Thyroid gland (tissue), 4 donors: ENCODE results near the gene TM7SF3. TPM values are rescaled to one million over a fixed set of nuclear protein-coding genes. Genes with fewer than 3 reads are reported as not detected.

ENCODE experiments used
- DNase-seq, 2 donors: peaks; one replicate each; pipeline ENCODE4 v3.0.0-alpha.2; 2019
- H3K27ac ChIP-seq, 3 donors: fragments of 200-600 bp; sonication (generic); 1 replicate in 2 of 3; 2 replicates in 1 of 3; pipeline ENCODE4 v1.5.1; 2016 to 2019; ENCODE audit warnings: mild to moderate bottlenecking in 1 of 3, moderate library complexity in 1 of 3
- H3K27me3 ChIP-seq: fragments of 200-600 bp; sonication (generic); one replicate; pipeline ENCODE4 v1.5.1; 2019
- H3K36me3 ChIP-seq, 2 donors: fragments of 200-600 bp; sonication (generic); one replicate each; pipeline ENCODE4 v1.5.1; 2016 to 2019
- H3K4me1 ChIP-seq, 2 donors: fragments of 200-600 bp; sonication (generic); one replicate each; pipeline ENCODE4 v1.5.1; 2017 to 2019
- H3K4me3 ChIP-seq, 3 donors: fragments of 200-600 bp; sonication (generic); replicated peaks in 1 of 3; 1 replicate in 2 of 3; 2 replicates in 1 of 3; pipeline ENCODE4 v1.5.1; 2016; ENCODE audit warnings: mild to moderate bottlenecking in 1 of 3
- H3K9me3 ChIP-seq: fragments of 200-600 bp; sonication (generic); one replicate; pipeline ENCODE4 v1.5.1; 2017
- POLR2A ChIP-seq, 2 donors: fragments of 450-650 bp; IDR thresholded peaks; one replicate each; pipeline ENCODE4 v1.6.1; 2017; ENCODE audit warnings: antibody characterized with exemption in 2 of 2, mild to moderate bottlenecking in 2 of 2, moderate library complexity in 1 of 2
- WGBS, 2 donors: methylation state at CpG; one replicate each; pipeline ENCODE4 v1.1.5; 2017; 5-methylcytosine and 5-hydroxymethylcytosine counted together
- intact Hi-C: fragments of 100-400 bp; cut with DNase I; formaldehyde crosslinking; loops from one replicate; pipeline ENCODE4 v1.15.1; 2023
- total RNA-seq, 4 donors: library from RNA; depleted of rRNA; stranded (reverse); fragments of >200 nt; gene quantifications; one replicate each; pipeline ENCODE4 v1.2.3, GENCODE V29; 2016
- TF ChIP-seq, protein P1 (sequence below), 6 experiments: fragments of 200-600 bp in 3 of 6; fragments of 450-650 bp in 3 of 6; sonication (generic) in 3 of 6; IDR thresholded peaks; one replicate each; pipeline ENCODE4 v1.5.1; 2016 to 2019; ENCODE audit warnings: antibody characterized with exemption in 6 of 6, mild to moderate bottlenecking in 2 of 6, inconsistent platforms in 1 of 6, moderate library complexity in 1 of 6

TM7SF3 gene
- total RNA-seq, 4 donors from 2014 or later = 69.7 to 213 (median 76.8) TPM

DNA sequence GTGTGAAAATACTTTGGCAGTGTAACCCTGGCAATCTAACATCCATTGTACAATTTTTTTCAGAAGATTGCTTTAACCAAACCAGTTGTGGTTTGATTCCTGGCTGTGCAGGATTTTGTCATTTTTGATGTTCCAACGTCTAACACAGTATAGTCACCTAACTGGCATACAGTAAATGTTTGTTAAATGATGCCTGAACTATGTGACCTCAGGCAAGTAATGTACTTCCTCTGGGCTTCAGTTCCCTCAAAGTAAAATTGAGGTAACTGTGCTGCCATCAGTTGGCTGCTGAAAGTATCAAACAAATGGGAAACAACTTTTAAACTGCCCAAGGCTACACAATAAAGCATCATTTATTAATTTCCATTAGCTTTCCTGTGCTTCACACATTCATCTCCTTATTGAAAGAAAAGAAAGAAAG, 4.3 kb downstream of the TM7SF3 start:
- intact Hi-C loops = loop anchor here (5.0 kb wide), 1 partner anchor 68 kb away; no protein-coding TSS in a partner anchor
- Histone ChIP-seq H3K36me3 (no peaks in the 10 kb centered on the region), H3K4me1 (peaks cover 15 to 18% of the 10 kb centered on the region in 2 donors), H3K4me3 (no peak overlapping the region), H3K27ac (no peak overlapping the region), H3K9me3 (no peaks in the 10 kb centered on the region), H3K27me3 (no peaks in the 10 kb centered on the region)
- DNase-seq = no peak
- TF ChIP-seq, protein P1, sequence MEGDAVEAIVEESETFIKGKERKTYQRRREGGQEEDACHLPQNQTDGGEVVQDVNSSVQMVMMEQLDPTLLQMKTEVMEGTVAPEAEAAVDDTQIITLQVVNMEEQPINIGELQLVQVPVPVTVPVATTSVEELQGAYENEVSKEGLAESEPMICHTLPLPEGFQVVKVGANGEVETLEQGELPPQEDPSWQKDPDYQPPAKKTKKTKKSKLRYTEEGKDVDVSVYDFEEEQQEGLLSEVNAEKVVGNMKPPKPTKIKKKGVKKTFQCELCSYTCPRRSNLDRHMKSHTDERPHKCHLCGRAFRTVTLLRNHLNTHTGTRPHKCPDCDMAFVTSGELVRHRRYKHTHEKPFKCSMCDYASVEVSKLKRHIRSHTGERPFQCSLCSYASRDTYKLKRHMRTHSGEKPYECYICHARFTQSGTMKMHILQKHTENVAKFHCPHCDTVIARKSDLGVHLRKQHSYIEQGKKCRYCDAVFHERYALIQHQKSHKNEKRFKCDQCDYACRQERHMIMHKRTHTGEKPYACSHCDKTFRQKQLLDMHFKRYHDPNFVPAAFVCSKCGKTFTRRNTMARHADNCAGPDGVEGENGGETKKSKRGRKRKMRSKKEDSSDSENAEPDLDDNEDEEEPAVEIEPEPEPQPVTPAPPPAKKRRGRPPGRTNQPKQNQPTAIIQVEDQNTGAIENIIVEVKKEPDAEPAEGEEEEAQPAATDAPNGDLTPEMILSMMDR (IDR thresholded peaks at IDR 0.05) = no peak
- no peak for TF ChIP-seq POLR2A (IDR thresholded peaks at IDR 0.05)
- WGBS, 2 donors = 75 to 79% methylated on average over 1 of the region's 1 CpG

DNA sequence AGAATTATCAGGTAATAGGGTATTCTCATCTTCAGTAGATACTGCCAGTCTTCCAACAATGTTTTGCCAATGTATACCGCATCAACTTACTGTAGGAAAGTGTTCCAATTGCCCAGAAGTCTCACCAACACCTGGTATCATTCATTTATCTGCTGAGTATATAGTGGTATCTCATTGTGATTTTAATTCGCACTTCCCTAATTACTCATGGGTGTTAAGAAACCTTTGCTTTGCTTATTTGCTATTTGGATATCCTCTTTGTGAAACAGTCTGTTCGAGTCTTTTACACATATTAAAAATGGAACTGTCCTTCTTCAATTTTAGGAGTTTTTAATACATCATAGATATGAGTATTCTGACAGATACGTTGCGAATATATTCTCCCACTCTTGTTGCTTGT, 6.1 kb downstream of the TM7SF3 start:
- intact Hi-C loops = no loop called here
- no peak overlapping the region for H3K27ac ChIP-seq
- H3K27me3 ChIP-seq = no peaks in the 10 kb centered on the region
- no peak for DNase-seq
- H3K36me3 ChIP-seq = no peaks in the 10 kb centered on the region
- no peak for TF ChIP-seq POLR2A (IDR thresholded peaks at IDR 0.05)
- TF ChIP-seq, protein P1 (IDR thresholded peaks at IDR 0.05) = no peak
- no peak overlapping the region for H3K4me3 ChIP-seq
- WGBS, 2 donors = 93 to 95% methylated on average over 5 of the region's 5 CpGs
- no peaks in the 10 kb centered on the region for H3K9me3 ChIP-seq
- H3K4me1 ChIP-seq = peaks cover 8 to 14% of the 10 kb centered on the region in 2 donors

DNA sequence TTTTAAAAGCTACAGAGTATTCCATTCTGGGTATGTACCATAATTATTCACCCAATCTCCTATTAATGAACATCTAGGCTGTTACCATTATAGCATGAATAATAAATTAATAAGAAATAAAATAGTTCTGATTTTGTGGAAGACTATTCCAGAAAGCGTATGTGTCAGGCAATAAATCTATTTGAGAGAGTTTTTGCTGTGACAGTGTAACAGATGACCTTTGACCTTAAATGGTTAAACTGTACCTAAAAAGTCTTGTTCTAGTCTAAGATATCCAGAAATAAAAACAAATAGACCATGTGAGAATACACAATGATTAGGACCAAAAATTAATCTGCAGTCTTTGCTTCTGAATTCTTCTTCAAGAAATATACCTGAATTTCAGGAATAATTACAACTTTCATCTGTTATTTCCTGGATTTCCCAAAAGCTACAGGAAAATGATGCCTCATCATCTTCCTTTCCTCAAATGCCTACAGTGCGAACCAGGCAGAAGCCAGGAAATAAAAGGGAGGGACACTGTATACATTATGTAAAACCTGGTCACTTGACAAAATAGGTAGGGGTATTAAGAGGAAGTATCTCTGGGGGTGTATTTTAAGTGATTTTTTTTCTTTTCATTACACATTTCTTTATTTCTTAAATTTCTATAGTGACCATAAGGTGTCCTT, 7.3 kb downstream of the TM7SF3 start:
- intact Hi-C loops = no loop called here
- WGBS, 2 donors = 80 to 90% methylated on average over 2 of the region's 2 CpGs
- H3K4me1 ChIP-seq = peaks cover 0 to 2% of the 10 kb centered on the region in 2 donors

GRCh38 chr12:27005495-27005894, 8.7 kb downstream of the TM7SF3 start:
- DNase-seq = no peak
- intact Hi-C loops = no loop called here
- Histone ChIP-seq H3K4me3 (no peak overlapping the region), H3K9me3 (no peaks in the 10 kb centered on the region), H3K27ac (no peak overlapping the region), H3K36me3 (no peaks in the 10 kb centered on the region), H3K27me3 (no peaks in the 10 kb centered on the region), H3K4me1 (no peaks in the 10 kb centered on the region)
- TF ChIP-seq, protein P1 (IDR thresholded peaks at IDR 0.05) = no peak
- TF ChIP-seq POLR2A (IDR thresholded peaks at IDR 0.05) = no peak
- 91 to 92% methylated on average over 2 of the region's 2 CpGs for whole genome bisulfite sequencing, 2 donors

More for the DNA sequence above, 7.3 kb downstream of the TM7SF3 start:
- no peaks in the 10 kb centered on the region for H3K9me3 ChIP-seq
- H3K27ac ChIP-seq = no peak overlapping the region
- no peaks in the 10 kb centered on the region for H3K36me3 ChIP-seq
- no peak overlapping the region for H3K4me3 ChIP-seq
- no peak for DNase-seq
- no peaks in the 10 kb centered on the region for H3K27me3 ChIP-seq
- no peak for TF ChIP-seq POLR2A (IDR thresholded peaks at IDR 0.05)

DNA sequence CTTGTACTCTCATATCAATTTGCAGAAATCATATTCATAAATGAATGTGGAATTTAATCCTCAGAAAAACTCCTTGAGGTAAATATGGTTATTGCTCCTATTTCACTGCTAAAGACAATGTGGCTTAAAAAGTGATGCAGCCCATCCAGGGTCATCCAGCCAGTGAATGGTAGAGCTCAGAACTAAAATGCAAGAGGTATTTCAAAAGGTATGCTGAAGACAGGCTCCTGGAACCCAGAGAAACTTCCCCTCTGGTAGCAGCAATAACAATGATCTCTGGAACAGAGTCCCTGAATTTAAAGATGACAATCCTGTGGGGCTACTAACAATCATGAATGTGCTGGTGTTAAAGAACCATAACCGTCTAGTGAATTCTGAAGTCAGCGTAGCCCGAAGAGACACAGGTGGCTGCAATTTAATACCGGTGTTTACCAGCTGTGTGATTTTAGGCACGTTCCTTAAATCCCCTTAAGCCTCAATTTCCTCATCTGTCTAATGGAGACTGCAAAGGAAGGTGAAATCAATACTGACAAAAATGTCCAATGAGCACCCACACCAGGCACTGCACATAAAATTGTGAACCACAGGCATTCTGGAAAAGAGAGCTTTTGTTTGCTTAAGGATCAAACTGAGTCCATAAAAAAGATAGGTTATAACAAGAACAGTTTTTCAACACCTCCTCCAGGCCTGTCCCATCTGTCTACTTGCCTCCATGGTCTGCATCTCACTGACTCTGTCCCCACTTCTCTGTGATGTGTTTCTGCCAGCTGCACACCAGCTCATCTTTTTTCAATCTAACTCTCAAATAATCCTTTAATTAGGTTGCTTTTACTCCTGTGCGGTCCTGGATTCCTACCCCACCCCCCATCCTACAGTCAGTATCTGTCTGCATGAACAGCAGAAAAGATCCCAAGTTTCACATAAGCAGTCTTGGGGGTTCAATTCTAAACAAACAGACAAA, 10.5 kb downstream of the TM7SF3 start:
- Histone ChIP-seq H3K36me3 (no peaks in the 10 kb centered on the region), H3K27me3 (no peaks in the 10 kb centered on the region), H3K4me1 (no peaks in the 10 kb centered on the region), H3K27ac (no peak overlapping the region), H3K9me3 (no peaks in the 10 kb centered on the region), H3K4me3 (no peak overlapping the region)
- intact Hi-C loops = no loop called here
- no peak for DNase-seq
- TF ChIP-seq, protein P1 (IDR thresholded peaks at IDR 0.05) = no peak
- no peak for TF ChIP-seq POLR2A (IDR thresholded peaks at IDR 0.05)
- WGBS, 2 donors = 84 to 85% methylated on average over 6 of the region's 6 CpGs
